Erythroblast (primary cell): Measurements from ENCODE around the gene RPL41.

Experiments
- GATA1 ChIP-seq: IDR thresholded peaks from 2 replicates; pipeline ENCODE4 v1.6.1; 2011; ENCODE audit warnings: low read depth, mild to moderate bottlenecking, control low read depth, low read length, moderate library complexity
- POLR2A ChIP-seq: IDR thresholded peaks from 2 replicates; pipeline ENCODE4 v1.6.1; 2011; ENCODE audit warnings: mild to moderate bottlenecking, low read length

DNA sequence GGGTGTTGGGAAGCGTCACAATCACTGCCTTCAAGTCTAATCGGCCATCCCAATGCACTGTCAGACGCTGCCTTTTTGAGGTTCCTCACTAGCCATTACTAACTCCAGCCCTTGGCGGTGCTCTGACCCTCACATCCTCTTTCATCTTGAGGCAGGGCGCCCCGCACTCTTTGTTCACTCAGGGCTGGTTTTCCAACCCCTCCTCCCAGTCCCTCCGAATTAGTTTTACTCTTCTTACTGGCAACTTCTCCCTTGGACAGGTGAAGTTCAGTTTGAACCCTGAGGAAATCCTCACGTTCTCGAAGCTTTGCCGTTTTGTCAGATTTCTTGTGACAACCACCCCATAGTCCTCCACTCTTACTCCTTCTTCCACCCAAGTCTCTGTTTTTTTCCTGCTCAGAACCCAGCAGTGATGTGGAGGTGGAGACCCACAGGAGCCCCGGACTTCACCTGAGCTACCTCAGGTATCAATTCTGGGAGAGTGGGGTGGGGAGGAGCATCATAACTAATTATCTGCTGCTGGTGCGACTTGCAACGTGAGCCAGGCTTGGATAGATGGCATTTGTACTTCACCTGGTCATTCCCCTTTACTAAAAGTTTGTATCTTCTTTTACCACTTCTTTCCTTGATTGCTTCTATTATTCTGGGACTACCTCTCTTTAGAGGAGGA is 2.4 kb downstream of the RPL41 start:
- TF ChIP-seq POLR2A (no peak), GATA1 (no peak)
